SK-N-DZ (cell line): Measurements from ENCODE around the gene UROD.
"Not testable (repeated sequence)": the region's sequence is repeated elsewhere in the genome, so short reads cannot be mapped to it uniquely, and the experiment has no call there.

Source experiments
- DNase-seq: peaks from one replicate; pipeline ENCODE4 v3.0.0-alpha.2; 2015; ENCODE audit warnings: low spot score

Gene UROD

DNA sequence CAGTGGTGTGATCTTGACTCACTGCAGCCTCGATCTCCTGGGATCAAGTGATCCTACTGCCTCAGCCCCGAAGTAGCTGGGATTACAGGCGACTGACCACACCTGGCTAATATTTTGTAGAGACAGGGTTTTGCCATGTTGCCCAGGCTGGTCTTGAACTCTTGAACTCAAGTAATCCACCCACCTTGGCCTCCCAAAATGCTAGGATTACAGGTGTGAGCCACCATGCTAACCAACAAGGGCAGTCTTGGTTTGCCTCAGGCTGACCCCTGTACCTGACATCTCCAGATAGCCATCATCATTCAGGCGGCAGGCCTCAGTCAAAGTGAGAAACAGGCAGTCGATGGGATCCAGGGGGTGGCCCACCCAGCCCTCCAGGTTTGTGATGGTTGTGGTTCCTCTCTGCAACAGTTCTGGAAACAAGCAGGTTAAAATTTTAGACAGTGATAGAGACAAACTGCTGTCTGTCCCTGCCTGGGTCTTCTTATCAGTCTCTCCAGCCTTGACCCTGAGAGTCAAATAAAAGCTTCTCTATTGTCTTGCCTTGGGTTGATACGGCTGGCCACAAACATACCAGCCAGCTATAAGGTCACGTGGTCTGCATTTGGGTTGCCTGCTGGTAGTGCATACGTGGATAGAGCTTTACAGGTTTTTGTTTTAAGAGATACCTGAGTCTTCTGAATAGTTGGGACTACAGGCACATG is 26.8 kb downstream of the UROD start:
- DNase-seq: no peak

DNA sequence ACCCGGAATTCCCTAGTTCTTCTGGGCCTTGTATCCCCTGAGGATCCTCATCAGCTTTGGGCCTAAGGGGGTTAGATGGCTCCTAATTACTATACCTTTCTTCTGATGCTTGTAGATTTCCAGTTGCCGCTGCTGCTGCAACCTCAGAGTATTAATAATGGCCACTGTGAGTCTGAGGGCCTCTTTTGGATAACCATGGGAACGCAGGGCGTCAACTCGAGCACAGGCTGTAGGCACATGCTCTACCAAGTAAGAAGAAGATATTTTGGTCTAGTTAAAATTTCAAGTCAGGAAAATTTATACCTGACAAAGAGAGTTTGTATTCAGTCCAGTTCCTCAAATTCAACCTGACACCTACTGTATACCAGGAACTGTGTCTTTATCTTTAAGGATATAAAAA is 28.2 kb downstream of the UROD start:
- DNase-seq: no peak

DNA sequence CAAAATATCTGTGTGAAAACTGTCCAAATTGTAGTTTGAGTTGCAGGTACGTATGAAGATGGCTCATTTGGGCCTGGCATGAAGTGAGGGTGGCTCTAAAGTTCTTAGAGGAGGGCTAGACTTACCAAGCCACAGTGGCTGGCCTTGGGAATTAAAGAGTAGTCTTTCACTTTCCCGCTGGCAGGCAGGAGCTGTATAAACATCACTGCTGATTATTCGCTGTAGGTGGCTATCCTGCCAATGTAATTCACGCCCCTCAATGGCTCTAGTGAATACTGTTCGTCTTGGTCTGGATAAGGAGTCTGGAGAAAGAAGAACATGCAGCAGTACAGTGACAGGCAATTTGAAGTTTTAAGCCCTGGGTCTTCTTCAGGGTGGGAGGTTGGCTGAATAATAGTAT is 31.0 kb downstream of the UROD start:
- DNase-seq: no peak

DNA sequence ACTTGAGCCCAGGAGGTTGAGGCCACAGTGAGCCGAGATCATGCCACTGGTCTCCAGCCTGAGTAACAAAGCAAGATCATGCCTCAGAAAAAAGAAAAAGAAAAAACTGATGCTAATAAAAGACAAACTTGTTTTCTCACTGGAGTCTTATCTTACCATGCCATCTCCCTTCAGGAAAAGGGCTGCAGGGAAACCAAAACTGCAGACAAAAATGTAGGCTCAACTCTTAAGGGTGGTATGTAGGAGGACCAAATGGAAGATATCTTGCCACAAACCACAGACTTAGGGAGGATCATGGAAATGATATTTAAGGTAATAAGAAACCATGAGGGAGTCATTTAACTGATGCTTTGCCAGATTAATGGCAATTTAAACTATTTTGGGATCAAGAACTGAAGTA is 32.9 kb downstream of the UROD start:
- no peak for DNase-seq

DNA sequence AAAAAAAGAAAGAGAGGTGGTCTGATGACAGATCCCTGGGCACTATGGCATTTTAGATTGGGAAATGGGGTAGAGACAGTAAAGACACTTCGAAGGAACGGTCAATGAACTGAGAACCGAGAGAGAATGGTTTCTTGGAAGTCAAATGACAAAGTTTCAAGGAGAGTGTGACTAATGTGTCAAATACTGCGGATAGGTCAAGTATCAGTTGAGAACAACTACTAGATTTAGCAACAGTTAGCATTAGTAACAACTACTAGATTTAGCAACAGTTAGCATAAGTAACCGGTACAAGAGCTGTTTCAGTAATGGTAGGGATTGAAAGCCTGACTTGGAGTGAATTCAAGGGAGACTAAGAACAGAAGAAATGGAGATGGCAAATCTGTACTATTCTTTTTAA is 35.0 kb downstream of the UROD start:
- DNase-seq: no peak

DNA sequence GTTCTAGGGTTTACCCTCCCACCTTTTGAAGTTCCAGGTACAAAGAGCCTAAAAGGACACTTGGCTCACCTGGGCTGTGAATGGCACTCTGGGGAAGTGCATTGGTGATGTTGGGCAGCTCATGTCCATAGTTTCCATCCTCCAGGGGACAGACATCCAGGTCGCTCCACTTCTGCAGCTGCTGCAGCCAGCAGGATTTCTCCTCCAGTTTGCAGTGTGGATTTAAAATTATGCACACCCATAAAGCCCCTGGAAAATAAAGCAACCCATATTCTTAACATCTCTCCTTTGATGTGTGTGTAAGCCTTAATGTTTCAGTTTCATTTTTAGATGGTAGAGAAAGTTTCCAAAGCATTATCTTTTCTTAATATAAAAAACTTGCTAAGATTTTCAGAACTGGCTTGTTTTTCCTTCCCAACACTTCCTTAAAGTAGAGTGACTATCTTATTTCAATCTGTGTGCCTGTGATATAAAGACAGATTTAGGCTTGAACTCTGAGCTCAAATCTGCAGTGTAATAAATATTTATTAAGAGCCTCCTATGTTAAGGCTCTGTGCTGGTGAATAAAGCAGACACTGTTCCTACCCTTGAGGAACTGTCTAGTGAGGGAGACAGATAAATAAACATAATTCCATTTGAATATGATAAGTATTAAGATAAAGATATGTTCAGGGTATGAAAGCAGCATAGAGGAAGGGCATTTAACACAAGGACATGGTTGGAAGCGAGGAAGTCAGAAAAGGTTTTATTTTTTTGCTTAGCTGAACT is 39.1 kb downstream of the UROD start:
- no peak for DNase-seq

DNA sequence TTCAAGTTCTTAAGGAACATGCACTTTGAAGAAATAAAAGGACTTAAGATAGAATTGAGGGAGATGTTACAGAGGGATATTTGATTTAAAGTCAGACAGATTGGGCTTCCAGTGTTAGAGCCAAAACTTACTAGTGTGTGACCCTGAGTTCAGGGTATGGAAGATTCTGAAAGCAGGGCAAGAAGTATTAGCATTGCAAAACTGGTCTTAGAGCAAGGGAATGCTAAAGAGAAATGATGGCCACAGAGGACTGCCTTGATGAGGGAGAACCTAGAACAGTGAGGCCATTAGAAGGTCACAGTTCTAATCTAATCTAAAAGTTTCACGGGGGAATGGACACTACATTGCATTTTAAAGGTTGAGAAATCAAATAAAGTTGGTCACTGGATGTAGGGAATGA is 45.5 kb downstream of the UROD start:
- no peak for DNase-seq

DNA sequence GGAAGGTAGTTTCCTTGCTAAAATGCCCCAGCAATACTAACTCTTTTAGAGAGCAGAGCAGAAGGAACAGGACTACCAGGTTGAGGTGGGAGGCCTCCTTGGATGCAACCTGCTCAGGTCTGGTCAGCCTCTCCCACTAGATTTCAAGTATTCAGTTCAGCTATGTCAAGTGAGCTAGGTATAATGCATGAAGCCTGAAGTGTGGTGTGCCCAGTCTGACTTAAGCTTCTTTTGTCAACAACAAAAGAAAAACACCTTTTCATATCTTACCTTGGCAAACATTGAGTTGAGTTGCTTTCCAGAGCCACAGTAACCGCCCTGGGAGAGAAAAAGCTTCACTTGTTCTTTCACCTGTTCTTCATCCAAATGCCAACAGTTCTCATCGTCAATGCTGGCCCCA is 47.8 kb downstream of the UROD start:
- DNase-seq: no peak

DNA sequence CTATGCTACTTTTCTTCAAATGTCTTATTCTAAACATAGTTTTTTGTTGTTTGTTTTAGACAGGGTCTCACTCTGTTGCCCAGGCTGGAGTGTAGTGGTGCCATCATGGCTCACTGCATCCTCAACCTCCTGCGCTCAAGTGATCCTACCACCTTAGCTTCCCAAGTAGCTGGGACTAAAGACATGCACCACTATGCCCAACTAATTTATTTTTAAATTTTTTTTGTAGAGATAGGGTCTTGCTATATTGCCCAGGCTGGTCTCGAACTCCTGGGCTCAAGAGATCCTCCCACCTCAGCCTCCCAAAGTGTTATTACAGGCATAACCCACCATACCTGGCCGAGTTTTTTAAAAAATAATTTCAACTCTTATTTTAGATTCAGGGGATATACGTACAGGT is 50.4 kb downstream of the UROD start:
- DNase-seq: not testable (repeated sequence)

DNA sequence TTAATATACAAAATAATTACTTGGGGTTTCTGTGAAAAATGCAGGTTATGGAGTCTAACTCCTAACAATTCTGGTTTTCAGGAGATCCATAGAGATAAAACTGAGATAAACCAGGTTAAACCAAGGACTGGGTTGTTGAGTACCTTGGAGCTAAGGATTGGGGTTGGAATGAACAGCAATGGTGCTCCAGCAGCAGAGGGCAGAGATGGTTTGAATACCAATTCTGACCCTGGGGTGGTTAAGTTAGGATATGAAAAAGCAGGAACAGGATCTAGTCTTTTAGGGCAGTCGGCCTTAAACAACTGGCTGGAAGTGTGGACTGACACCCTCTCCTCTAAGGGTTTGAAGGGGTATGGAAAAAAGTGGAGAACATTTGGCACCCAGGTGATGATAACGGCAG is 53.0 kb downstream of the UROD start:
- DNase-seq: no peak
